ENCODE data around the gene GLRX3. TPM values are rescaled to one million over a fixed set of nuclear protein-coding genes. Genes with fewer than 3 reads are reported as not detected.

Gene GLRX3
- total and polyA plus RNA-seq, 2 experiments from 2014 or later: 141 to 201 TPM

- TF ChIP-seq ZNF462 (CRISPR knock-in tag; IDR thresholded peaks at IDR 0.05): no peak
- no peak for TF ChIP-seq NANOG (IDR thresholded peaks at IDR 0.05; ENCODE audit: borderline replicate concordance)
- TF ChIP-seq ZNF331 (CRISPR knock-in tag; IDR thresholded peaks at IDR 0.05; ENCODE audit: low read depth): no peak
- TF ChIP-seq EZH2phosphoT487 (IDR thresholded peaks at IDR 0.05; ENCODE audit: unreplicated experiment): no peak
Observed at GRCh38 chr10:130159192-130159794, 23.1 kb downstream of the GLRX3 start (continued).

- H3K4me3 ChIP-seq: no peak overlapping the region
- H4K20me1 ChIP-seq (replicated peaks; ENCODE audit: insufficient read depth): peaks cover 52% of the 10 kb centered on the region
- H3K27me3 Mint-ChIP-seq (ENCODE audit: insufficient read depth, low read depth, poor library complexity): peaks cover 1% of the 10 kb centered on the region
- peaks cover 24% of the 10 kb centered on the region for H3K36me3 Mint-ChIP-seq (ENCODE audit: low read depth)
- H2AFZ ChIP-seq: no peak overlapping the region
- no peak overlapping the region for H3K4me3 Mint-ChIP-seq
- no peaks in the 10 kb centered on the region for H3K9me2 ChIP-seq (ENCODE audit: insufficient read depth)
- no peak overlapping the region for H3K27ac ChIP-seq (ENCODE audit: low read depth)
- TF ChIP-seq EZH2phosphoT487 (IDR thresholded peaks at IDR 0.05; ENCODE audit: unreplicated experiment) (no peak), CTCF (conservative IDR thresholded peaks at IDR 0.05; ENCODE audit: low read depth in 2 of 2) (peak; percentile 39 to 41)
- H3K4me2 ChIP-seq: no peak overlapping the region
- no peaks in the 10 kb centered on the region for H3K9me3 Mint-ChIP-seq
- ATAC-seq (peak; percentile 51), DNase-seq (ENCODE audit: low spot score) (peak; percentile 38)
- H3F3A ChIP-seq (replicated peaks; ENCODE audit: low read depth): no peaks in the 10 kb centered on the region
- no peak overlapping the region for H3K27ac Mint-ChIP-seq
- peaks cover 14% of the 10 kb centered on the region; the same call in 1 of the 2 replicates for H3K36me3 ChIP-seq (ENCODE audit: insufficient read depth)
- peaks cover 48% of the 10 kb centered on the region for H3K79me2 ChIP-seq (replicated peaks; ENCODE audit: insufficient read depth)
- no peaks in the 10 kb centered on the region for H3K27me3 ChIP-seq (ENCODE audit: insufficient read depth)
- peaks cover 23% of the 10 kb centered on the region for H3K4me1 ChIP-seq (ENCODE audit: insufficient read depth)
- H3K4me1 Mint-ChIP-seq: peaks cover 38% of the 10 kb centered on the region
Observed at GRCh38 chr10:130160775-130161174, 24.6 kb downstream of the GLRX3 start.
